ENCODE data around the gene ADD1.

ADD1 gene

DNA sequence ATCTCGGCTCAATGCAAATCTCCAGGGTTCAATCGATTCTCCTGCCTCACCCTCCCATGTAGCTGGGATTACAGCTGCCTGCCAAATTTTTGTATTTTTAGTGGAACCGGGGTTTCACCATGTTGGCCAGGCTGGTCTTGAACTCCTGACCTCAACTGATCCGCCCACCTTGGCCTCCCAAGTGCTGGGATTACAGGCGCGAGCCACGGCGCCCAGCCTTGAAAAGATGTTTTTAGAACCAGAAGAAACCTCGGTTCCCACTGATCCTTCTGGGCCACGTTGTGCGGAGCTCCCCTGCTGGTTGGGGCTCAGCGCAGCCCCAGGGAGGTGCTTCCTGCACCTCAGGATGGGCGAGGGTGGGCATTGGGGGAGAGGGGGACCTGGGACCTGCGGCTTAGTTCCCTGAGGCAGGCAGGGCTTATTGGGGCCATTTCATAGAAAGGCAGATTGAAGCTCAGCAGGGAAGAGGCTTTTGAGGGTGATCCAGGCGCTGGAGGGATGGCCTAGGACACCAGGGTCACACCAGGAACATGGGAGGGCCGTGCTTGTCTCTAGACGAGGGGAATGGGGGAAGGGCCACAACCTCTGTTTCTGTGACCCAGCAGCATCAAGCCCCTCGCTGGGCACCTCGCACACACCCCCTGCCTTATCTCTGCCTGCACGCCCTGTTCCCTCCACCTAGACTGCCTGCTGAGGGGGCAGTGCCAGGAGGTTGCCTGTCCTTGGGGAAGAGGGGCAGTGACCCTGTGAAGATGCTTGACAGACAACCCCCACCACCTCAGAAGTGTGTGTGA, 6.3 kb upstream of the ADD1 start:
- DNase-seq, result no peak

DNA sequence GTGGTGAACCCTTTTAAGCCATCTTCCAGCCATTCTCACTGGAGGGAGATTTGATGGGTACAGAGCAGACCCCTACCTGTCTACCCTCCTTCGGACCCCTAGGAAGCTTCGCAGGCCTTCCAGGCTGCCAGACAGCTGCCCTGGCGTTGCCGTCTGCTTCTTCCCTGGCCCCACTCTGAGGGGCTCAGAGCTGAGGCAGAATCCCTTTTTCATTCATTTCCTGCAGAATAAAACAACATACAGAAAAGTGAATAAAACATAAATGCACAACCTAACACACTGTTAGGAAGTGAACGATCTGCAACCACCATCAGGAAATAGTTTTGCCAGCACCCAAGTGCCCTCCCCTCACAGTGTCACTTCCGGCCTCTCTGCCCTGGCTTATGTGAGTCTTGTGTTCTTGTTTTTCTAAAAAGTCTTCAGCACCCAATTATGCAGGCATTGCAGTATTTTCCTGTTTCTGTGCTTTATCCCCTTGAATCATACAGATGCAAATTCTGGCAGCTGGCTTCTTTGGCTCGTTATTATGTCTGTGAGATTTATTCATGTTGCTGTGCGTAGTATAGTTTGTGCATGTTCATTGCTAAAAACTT, 5.6 kb upstream of the ADD1 start:
- peak; percentile 38 to 41 for DNase-seq

DNA sequence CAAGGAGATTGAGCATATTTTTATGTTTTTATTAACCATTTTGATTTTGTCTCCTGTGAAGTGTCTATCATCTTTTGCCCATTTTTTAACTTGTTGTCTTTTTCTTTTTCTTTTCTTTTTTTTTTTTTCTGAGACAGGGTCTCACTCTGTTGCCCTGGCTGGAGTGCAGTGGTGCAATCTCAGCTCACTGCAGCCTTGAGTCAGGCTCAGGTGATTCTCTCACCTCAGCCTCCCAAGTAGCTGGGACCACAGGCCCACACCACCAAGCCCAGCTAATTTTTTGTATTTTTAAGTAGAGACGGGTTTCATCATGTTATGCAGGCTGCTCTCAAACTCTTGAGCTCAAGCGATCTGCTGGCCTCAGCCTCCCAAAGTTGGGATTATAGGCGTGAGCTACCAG, 4.6 kb upstream of the ADD1 start:
- DNase-seq, result no peak

DNA sequence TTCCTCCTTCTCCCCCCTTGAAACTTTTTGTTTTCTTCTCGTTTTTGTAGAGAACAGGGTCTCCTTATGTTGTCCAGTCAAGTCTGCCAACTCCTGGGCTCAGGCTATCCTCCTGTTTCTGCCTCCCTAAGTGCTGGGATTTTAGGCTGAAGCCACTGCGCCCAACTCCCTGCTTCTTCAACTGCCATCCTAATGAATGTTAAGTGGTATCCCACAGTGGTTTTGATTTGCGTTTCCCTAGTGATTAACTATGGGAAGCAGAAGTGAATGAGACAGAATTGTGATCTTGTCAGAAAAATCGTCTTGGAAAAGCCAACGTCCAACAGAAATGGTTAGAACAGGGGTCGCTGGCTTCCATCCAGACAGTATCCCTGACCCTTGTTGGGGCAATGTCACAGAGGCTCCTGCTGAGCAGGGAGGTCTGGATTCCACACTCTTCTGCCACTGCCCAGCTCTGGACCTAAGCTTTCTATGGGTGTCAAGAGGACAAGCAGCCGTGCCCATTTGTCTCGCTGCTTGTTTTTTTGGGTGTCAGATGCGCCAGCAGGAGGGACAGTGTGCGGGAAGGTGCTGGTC, 869 bp upstream of the ADD1 start:
- DNase-seq, result no peak

DNA sequence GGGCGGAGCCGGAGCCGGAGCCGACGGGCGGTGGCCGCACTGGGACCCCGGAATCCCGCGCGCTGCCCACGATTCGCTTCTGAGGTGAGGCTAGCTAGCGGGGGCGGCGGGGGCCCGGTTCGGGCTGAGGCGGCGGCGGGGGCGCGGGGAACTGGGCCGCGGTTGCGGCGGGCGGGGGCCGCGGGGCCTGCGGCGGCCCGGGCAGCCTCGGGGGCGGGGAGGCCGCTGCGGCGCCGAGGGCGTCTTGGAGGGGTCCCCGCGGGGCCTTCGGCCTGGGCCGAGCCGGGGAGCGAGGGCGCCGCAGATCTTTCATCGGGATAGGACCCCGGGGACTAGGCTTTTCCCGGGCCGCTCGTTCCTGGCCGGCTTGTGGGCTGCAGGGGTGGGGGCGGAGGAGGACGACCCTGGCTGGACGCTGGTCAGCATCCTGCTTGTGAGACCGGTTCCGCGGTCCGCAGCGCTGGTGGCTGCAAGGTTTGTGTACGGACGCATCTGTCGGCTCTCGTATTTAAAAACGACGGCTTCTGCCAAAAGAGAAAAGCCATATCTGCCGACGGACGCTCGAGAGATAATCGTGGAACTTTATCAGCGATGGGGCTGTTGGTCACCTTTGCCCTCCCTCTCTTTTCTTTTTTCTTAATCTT, 419 bp downstream of the ADD1 start:
- no peak for DNase-seq

GRCh38 chr4:2846172-2846571, 2.5 kb downstream of the ADD1 start:
- DNase-seq, result no peak

- DNase-seq, result no peak
These were observed 3.7 kb downstream of the ADD1 start for GRCh38 chr4:2847302-2847871.

GRCh38 chr4:2848449-2848848, 4.8 kb downstream of the ADD1 start:
- DNase-seq, result no peak

DNA sequence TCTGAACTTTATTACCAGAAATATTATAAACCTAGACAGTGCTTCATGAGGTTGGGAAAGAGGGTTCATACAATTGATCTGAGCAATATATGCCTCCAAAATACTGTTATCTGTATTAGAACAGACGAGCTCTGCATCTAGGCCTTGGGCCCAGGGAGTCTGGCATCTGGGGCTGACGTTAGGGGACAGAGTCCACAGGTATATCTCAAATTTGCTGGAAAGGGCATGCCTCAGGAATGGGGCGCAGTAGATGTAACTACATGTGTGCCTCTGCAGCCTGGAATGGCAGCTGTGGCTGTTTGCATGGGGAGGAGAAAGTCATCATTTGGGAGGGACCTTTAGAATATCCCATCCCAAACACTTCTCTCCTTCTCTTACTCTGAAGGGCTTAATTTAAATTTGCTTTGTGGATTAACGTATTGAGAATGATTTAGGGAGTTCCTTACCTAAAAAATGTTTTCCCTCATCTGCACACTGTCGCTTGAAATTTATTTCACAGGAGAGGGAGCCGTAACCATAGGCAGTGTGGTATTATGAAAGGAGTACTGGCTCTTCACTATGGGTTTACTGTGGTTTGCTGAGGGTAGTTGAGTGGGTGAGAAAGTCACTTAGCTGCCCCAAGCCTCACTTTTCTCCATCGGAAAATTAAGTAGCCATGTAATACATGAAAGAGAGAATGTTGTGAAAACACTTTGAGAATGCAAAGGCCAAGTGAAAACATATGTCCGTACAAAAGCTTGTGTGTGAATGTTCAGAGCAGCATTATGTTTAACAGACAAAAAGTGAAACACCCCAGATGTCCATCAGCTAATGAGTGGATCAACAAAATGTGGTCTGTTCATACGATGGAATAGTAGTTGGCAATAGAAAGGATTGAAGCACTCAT, 5.9 kb downstream of the ADD1 start:
- DNase-seq, result no peak

- no peak for DNase-seq
These were observed 7.5 kb downstream of the ADD1 start for GRCh38 chr4:2850966-2851798.

DNA sequence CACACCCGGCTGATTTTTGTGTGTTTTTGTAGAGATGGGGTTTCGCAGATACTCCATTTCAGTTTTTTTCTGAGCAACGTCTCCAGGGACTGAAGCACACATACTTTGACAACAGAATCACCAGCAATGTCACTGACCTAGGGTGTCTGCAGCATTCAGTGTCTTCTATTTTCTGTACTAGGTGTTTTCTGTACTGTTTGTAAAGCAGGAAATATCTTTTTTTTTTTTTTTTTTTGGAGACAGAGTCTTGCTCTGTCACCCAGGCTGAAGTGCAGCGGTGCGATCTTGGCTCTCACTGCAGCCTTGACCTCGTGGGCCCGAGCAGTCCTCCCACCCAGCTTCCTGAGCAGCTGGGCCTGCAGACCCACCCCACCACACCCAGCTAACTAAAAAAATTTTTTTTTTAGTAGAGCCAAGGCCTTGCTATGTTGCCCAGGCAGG, 8.9 kb downstream of the ADD1 start:
- no peak for DNase-seq

- DNase-seq, result no peak
These were observed 11.9 kb downstream of the ADD1 start for GRCh38 chr4:2855584-2855983.

DNA sequence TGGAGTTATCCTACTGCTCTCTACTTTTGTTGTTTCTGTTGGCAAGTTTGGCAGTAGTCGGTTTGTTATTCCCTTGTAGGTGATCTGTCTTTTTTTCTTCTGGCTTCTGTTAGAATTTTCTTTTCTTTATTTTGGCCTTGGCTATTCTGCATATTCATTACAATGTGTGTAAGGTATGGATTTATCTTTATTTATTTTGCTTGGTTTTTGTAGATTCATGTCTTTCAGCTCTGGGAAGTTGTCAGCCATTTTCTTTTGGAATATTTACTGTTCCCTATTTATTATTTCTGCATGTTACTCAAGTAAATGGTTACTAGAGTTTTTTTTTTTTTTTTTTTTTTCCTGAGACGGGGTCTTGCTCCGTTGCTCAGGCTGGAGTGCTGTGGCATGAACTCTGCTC, 12.6 kb downstream of the ADD1 start:
- no peak for DNase-seq

DNA sequence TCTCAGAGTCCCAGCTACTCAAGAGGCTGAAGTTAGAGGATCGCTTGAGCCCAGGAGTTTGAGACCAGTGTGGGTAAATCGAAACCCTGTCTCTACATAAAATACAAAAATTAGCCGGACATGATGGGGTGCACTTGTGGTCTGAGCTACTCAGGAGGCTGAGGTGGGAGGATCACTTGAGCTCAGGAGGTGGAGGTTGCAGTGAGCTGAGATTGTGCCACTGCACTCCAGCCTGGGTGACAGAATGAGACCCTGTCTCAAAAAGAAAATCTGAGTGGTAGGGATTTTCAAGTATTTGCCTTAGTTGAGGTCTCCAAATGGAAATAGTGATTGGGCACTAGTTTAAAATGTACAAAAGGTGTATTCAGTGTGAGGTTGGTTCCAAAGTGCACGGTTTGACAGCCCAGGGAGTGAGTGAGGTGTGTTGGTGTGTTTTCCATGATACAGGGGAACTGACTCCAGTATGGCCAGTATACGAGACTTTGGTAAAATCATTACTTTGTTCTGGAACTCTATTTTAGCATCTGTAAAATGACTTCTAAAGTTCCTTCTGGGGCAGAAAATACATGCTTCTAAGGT, 13.8 kb downstream of the ADD1 start:
- no peak for DNase-seq

DNA sequence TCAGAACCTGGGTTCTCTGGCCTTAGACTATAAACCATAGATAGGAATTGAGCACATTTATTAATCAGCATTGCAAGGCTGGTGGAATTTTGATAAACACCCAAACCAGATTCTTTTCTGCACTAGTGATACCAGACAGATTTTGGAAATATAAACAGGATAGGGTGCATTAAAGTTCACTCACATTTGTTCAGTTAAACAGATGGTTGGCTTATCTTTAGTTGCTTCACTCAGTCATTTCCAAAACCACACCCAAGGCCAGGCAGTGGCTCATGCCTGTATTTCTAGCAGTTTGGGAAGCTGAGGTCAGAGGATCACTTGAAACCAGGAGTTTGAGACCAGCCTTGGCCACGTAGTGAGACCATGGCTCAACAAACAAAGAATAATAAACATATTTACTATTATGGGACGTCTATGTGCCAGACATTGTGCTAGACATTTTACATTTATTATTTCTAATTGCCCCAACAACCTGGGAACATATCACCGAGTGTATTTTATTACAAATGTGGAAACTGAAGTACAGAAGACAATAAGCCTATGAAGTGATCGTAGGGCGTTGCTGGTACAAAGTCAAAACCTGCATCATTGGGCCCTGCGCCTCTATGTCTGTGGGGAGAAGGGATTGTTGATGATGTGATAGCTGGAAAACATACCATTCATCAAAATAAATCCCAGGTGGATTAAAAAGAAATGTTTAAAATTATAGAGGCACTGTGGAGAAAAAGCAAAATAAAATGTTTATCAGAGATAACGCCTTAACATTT, 15.0 kb downstream of the ADD1 start:
- DNase-seq, result no peak

- no peak for DNase-seq
These were observed 15.9 kb downstream of the ADD1 start for GRCh38 chr4:2859514-2859913.

DNA sequence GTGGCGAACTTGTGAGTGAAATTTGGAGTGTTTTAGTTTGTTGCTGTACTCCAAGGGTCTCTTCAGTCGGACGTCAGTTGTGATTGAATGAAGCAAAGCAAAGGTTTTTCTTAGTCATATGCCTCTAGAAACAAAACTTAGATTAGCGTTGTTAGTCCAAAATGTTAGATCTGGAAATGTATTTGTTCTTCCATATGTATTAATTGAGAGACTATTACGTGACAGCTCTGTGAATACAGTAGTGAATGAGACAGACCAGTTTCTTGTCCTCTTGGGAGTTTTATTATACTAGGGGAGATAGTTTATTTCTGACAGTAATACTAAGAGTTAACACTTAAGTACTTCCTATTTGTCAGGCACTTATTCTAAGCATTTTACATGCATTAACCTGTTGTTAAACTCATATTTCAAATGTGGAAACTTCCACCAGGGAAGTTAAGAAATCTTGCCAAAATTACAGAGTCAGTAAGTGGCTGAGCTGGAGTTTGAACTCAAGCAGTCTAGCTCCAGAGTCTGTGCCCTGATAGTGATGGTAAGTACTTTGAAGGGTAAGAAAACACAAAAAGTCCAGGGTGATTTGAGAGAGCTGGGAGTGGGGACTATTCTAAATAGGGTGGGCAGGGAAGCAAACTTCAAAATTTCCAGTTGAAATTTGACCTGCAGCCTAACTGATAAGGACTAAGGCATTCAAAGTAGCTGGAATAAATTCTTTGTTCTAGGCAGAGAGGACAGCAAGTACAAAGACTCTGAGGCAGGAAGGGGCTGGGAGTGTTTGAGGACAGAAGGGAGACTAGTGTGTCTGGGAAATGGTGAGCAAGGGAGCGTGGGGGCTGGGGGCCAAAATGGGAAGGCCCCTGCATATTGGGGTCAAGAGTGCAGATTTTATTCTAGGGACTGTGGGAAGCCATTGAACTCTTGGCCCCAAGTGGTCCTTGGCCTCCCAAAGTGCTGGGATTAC, 17.0 kb downstream of the ADD1 start:
- no peak for DNase-seq

DNA sequence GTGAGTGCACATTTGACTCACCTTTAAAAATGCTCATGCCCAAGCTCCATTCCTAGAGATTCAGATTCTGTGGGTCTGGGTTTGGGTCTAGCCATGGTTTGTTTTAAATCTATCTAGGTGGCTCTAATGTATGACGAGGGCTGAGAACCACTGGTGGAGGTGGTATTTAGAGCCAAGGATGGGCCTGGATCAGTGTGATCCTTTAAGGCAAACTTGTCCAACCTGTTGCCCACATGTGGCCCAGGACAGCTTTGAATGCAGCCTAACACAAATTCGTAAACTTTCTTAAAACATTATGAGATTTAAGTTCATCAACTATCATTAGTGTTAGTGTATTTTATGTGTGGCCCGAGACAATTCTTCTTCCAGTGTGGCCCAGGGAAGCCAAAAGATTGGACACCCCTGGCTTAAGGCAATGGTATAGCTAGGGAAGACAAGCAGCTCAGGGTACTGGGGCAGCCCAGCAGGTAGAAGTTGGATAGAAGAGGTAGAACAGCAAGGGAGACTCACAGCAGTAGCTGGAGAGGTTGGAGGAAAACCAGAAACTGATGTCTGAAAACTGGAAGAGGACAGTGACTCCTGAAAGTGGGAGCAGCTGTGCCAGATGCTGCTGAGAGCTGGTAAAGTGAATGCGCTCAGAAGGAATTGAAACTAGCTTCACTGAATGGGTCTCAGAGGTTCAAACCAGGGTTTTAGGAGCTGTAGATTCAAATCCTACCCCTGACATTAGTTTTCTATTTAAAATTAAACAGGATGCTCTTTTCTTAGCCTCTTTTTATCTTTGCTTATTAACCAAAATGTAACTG, 18.2 kb downstream of the ADD1 start:
- DNase-seq, result no peak
